GM23248 (cell line): ENCODE results near the gene ACSF2. TPM values are rescaled to one million over a fixed set of nuclear protein-coding genes. Genes with fewer than 3 reads are reported as not detected.

Experiments used
- DNase-seq: peaks from one replicate; pipeline ENCODE4 v3.0.0-alpha.2; 2015
- H2AFZ ChIP-seq: fragments of 200-600 bp; sonication (generic); 2 replicates; pipeline ENCODE4 v1.6.1; 2016; ENCODE audit warnings: antibody characterized with exemption
- H3F3A ChIP-seq: fragments of 200-600 bp; sonication (generic); 2 replicates; pipeline ENCODE4 v1.6.1; 2016; ENCODE audit warnings: mild to moderate bottlenecking, antibody characterized with exemption, mixed run types; ENCODE audit not compliant: insufficient read depth
- H3K27ac ChIP-seq: fragments of 200-600 bp; sonication (generic); 2 replicates; pipeline ENCODE4 v1.5.1; 2016; ENCODE audit warnings: mild to moderate bottlenecking
- H3K27me3 ChIP-seq: fragments of 200-600 bp; sonication (generic); replicated peaks from 2 replicates; pipeline ENCODE4 v1.6.1; 2016; ENCODE audit warnings: mild to moderate bottlenecking; ENCODE audit not compliant: insufficient read depth
- H3K36me3 ChIP-seq: fragments of 200-600 bp; sonication (generic); 2 replicates; pipeline ENCODE4 v1.6.1; 2016; ENCODE audit warnings: low read depth, mild to moderate bottlenecking
- H3K4me1 ChIP-seq: fragments of 200-600 bp; sonication (generic); 2 replicates; pipeline ENCODE4 v1.6.1; 2016; ENCODE audit warnings: mild to moderate bottlenecking; ENCODE audit not compliant: insufficient read depth
- H3K4me2 ChIP-seq: fragments of 200-600 bp; sonication (generic); one replicate; pipeline ENCODE4 v1.6.1; 2016; ENCODE audit warnings: mild to moderate bottlenecking; ENCODE audit not compliant: unreplicated experiment
- H3K4me3 ChIP-seq: fragments of 200-600 bp; sonication (generic); 2 replicates; pipeline ENCODE4 v1.5.1; 2016; ENCODE audit warnings: mild to moderate bottlenecking
- H3K79me2 ChIP-seq: fragments of 200-600 bp; sonication (generic); 2 replicates; pipeline ENCODE4 v1.6.1; 2016; ENCODE audit warnings: mild to moderate bottlenecking; ENCODE audit not compliant: insufficient read depth
- H3K9ac ChIP-seq: fragments of 200-600 bp; sonication (generic); 2 replicates; pipeline ENCODE4 v1.6.1; 2016; ENCODE audit warnings: mild to moderate bottlenecking
- H3K9me2 ChIP-seq: fragments of 200-600 bp; sonication (generic); 2 replicates; pipeline ENCODE4 v1.6.1; 2016; ENCODE audit warnings: mixed run types, mild to moderate bottlenecking, moderate library complexity; ENCODE audit not compliant: insufficient read depth
- H3K9me3 ChIP-seq: fragments of 200-600 bp; sonication (generic); one replicate; pipeline ENCODE4 v1.6.1; 2017; ENCODE audit warnings: low read depth
- H4K20me1 ChIP-seq: fragments of 200-600 bp; sonication (generic); 2 replicates; pipeline ENCODE4 v1.6.0; 2016; ENCODE audit not compliant: insufficient read depth
- EZH2 ChIP-seq: fragments of 200-600 bp; sonication (generic); IDR thresholded peaks from 2 replicates; pipeline ENCODE4 v1.6.1; 2018; ENCODE audit warnings: antibody characterized with exemption, mild to moderate bottlenecking; ENCODE audit not compliant: insufficient read depth, poor library complexity, severe bottlenecking
- EZH2phosphoT487 ChIP-seq: fragments of 200-600 bp; sonication (generic); IDR thresholded peaks from 2 replicates; pipeline ENCODE4 v1.6.1; 2018; ENCODE audit warnings: antibody characterized with exemption, moderate library complexity, mild to moderate bottlenecking, low read depth; ENCODE audit not compliant: insufficient read depth
- WGBS, 2 experiments: methylation state at CpG; one replicate each; pipeline ENCODE4 v1.1.6; 2015 to 2017; ENCODE audit warnings: low lambda C conversion rate in 2 of 2, low coverage in 1 of 2; ENCODE audit errors: missing lambda C conversion rate in 2 of 2; 5-methylcytosine and 5-hydroxymethylcytosine counted together
- in situ Hi-C: fragments of 300-500 bp; cut with MboI; formaldehyde crosslinking; loops from 2 replicates; pipeline ENCODE4 v1.15.0; 2020
- polyA plus RNA-seq: library from polyadenylated mRNA; unstranded; fragments of >200 nt; fragmentation: Nextera tagmentation; extraction: Ambion mirVana; gene quantifications from 2 replicates; pipeline ENCODE4 v1.2.1, GENCODE V29; 2016
- total RNA-seq: library from RNA; depleted of rRNA; stranded (reverse); fragments of >200 nt; shearing (Covaris generic); gene quantifications from 2 replicates; pipeline ENCODE4 v1.2.3, GENCODE V29; 2014

ACSF2 gene
- total and polyA plus RNA-seq, 2 experiments from 2014 or later = 3.7 to 8.6 TPM

GRCh38 chr17:50460831-50461526 lies 35.0 kb downstream of the ACSF2 start:
- Histone ChIP-seq H3K9me3 (no peaks in the 10 kb centered on the region), H2AFZ (no peak overlapping the region), H3K4me2 (no peak overlapping the region), H3K79me2 (no peaks in the 10 kb centered on the region), H3K27ac (no peak overlapping the region), H3K27me3 (no peaks in the 10 kb centered on the region), H3F3A (no peaks in the 10 kb centered on the region), H3K4me3 (no peak overlapping the region), H3K36me3 (no peaks in the 10 kb centered on the region), H3K9ac (no peak overlapping the region), H3K9me2 (no peaks in the 10 kb centered on the region), H3K4me1 (no peaks in the 10 kb centered on the region), H4K20me1 (no peaks in the 10 kb centered on the region)
- 80 to 85% methylated on average over 9 of the region's 9 CpGs for WGBS, 2 experiments
- TF ChIP-seq EZH2phosphoT487 (no peak), EZH2 (no peak)
- in situ Hi-C loops = no loop called here
- no peak for DNase-seq

- in situ Hi-C loops = no loop called here
- no peak overlapping the region for H3K4me3 ChIP-seq
- no peak overlapping the region for H3K27ac ChIP-seq
- H3K9me3 ChIP-seq = no peaks in the 10 kb centered on the region
- no peaks in the 10 kb centered on the region for H3K9me2 ChIP-seq
- no peak for TF ChIP-seq EZH2
- TF ChIP-seq EZH2phosphoT487 = no peak
- H2AFZ ChIP-seq = no peak overlapping the region
- H3K4me1 ChIP-seq = no peaks in the 10 kb centered on the region
- no peak overlapping the region for H3K4me2 ChIP-seq
- H4K20me1 ChIP-seq = no peaks in the 10 kb centered on the region
- no peaks in the 10 kb centered on the region for H3K36me3 ChIP-seq
- 91 to 93% methylated on average over 13 to 14 of the region's 14 CpGs for WGBS, 2 experiments
- H3K9ac ChIP-seq = no peak overlapping the region
- no peaks in the 10 kb centered on the region for H3F3A ChIP-seq
- H3K79me2 ChIP-seq = no peaks in the 10 kb centered on the region
- DNase-seq = no peak
- H3K27me3 ChIP-seq = no peaks in the 10 kb centered on the region
These were observed 35.6 kb downstream of the ACSF2 start for GRCh38 chr17:50461550-50462132.

GRCh38 chr17:50462446-50462845 lies 36.4 kb downstream of the ACSF2 start:
- Histone ChIP-seq H3K4me3 (no peak overlapping the region), H3K27ac (no peak overlapping the region), H3F3A (no peaks in the 10 kb centered on the region), H3K79me2 (no peaks in the 10 kb centered on the region), H3K36me3 (no peaks in the 10 kb centered on the region), H3K9ac (no peak overlapping the region), H2AFZ (no peak overlapping the region), H3K9me3 (no peaks in the 10 kb centered on the region), H3K9me2 (no peaks in the 10 kb centered on the region), H4K20me1 (no peaks in the 10 kb centered on the region), H3K4me1 (no peaks in the 10 kb centered on the region), H3K4me2 (no peak overlapping the region), H3K27me3 (0 out of 2 replicates have a peak, but pooled peaks cover 1% of the 10 kb centered on the region)
- no peak for DNase-seq
- no peak for TF ChIP-seq EZH2
- TF ChIP-seq EZH2phosphoT487 = no peak
- 69 to 75% methylated on average over 9 of the region's 9 CpGs for WGBS, 2 experiments
- in situ Hi-C loops = no loop called here

DNA sequence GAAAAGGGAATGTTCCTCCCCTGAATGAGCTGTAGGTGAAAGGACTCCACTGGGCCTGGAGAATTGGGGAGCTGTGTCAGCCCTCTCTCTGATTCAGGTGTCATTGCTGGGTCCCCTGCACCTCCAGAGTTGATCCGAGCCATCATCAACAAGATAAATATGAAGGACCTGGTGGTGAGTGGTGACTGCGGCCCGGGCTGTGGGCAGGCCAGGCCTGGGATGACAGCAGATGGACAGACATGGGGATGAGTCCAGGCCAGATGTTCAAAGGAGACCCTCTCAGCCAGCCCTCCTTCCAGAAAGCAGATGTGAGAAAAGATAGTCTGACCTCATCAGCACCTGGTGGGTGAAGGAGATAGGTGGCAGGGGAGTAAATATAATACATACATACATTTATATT lies 38.1 kb downstream of the ACSF2 start:
- Histone ChIP-seq H3K9ac (no peak overlapping the region), H2AFZ (no peak overlapping the region), H3K27me3 (peaks cover 13% of the 10 kb centered on the region), H3K36me3 (no peaks in the 10 kb centered on the region), H4K20me1 (no peaks in the 10 kb centered on the region), H3K27ac (no peak overlapping the region), H3K4me2 (no peak overlapping the region), H3K79me2 (no peaks in the 10 kb centered on the region), H3K9me2 (no peaks in the 10 kb centered on the region), H3K4me3 (no peak overlapping the region), H3F3A (no peaks in the 10 kb centered on the region), H3K9me3 (no peaks in the 10 kb centered on the region), H3K4me1 (no peaks in the 10 kb centered on the region)
- WGBS, 2 experiments = 80 to 89% methylated on average over 3 of the region's 3 CpGs
- no peak for TF ChIP-seq EZH2
- in situ Hi-C loops = no loop called here
- DNase-seq = no peak
